NCI-H187 treated with DMSO at 0.1 percent for 48 hours (cell line): Measurements from ENCODE around the gene LRRC8E.
"Not testable (repeated sequence)": the region's sequence is repeated elsewhere in the genome, so short reads cannot be mapped to it uniquely, and the experiment has no call there.

Experiments used
- DNase-seq: peaks from one replicate; lab custom pipeline; 2025; lab: John Stamatoyannopoulos, UW

The LRRC8E gene

DNA sequence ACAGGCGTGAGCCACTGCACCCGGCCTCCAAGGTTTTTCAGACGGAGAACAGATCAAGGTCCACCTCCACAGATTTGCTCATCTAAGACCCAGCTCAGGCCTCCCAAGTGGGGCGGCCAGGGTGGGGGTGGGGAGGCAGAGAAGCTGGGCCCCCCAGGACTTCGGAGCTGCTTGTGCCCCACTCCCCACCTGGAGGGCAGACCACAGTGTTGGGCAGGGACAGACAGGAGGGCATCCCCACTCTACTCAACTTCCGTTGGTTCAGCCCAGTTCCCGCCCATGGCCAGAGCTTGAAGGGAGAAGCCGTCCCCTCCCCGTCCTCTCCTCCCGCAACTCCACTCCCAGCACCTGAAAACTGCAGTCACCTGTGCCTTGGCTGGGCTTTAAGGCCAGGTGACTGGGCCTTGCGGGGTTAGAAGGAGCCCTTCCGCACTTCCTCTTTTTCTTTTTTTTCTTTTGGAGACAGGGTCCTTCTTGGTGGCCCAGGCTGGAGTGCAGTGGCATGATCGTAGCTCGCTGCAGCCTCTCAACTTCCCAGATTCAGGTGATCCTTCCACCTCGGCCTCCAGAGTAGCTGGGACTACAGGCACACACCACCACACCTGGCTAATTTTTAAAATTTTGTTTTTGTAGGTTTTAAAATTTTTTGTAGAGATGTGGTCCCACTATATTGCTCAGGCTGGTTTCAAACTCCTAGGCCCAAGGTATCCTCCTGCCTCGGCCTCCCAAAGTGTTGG, 734 bp upstream of the LRRC8E start:
- DNase-seq: no peak

DNA sequence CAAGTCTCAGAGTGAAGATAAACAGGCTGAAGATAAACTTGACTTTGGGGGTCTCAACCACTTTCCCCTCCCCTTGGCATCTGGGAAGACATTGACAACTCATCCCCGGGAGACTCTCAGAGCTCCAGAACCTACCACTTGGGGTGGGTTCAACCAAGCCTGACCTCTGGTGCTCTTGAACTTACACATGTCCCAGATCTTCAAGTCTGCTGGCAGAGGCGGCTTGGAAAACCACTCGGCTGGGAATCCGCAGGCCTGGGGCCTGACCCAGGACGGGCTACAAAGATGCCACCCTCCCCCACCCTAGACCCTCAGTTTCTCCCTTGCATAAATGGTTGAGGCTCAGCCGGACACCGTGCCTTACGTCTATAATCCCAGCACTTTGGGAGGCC, 512 bp downstream of the LRRC8E start:
- no peak for DNase-seq

DNA sequence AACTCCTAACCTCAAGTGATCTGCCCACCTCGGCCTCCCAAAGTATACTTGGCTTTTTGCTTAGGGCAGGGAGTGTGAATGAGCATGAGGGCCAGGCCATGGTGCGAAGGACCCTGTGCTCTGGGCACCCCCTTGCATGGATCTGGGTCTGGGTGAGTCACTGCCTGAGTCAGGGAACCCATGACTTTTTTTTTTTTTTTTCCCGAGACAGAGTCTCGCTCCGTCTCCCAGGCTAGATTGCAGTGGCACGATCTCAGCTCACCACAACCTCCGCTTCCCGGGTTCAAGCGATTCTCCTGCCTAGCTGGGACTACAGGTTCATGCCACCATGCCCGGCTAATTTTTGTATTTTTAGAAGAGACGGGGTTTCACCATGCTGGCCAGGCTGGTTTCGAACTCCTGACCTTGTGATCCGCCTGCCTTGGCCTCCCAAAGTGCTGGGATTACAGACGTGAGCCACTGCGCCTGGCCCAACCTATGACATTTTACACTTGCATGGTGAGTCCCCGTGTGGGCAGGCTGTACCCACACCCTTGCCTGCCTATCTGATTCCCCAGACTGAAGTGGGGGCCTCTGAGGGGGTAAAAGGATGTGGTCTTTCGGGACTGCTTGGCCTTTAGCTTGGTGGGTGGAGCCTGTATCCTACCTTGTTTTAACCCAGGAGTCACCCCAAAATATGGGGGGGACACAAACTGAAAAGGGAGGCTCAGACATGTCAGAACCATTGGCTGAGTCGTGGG, 5.2 kb downstream of the LRRC8E start:
- DNase-seq: not testable (repeated sequence)

DNA sequence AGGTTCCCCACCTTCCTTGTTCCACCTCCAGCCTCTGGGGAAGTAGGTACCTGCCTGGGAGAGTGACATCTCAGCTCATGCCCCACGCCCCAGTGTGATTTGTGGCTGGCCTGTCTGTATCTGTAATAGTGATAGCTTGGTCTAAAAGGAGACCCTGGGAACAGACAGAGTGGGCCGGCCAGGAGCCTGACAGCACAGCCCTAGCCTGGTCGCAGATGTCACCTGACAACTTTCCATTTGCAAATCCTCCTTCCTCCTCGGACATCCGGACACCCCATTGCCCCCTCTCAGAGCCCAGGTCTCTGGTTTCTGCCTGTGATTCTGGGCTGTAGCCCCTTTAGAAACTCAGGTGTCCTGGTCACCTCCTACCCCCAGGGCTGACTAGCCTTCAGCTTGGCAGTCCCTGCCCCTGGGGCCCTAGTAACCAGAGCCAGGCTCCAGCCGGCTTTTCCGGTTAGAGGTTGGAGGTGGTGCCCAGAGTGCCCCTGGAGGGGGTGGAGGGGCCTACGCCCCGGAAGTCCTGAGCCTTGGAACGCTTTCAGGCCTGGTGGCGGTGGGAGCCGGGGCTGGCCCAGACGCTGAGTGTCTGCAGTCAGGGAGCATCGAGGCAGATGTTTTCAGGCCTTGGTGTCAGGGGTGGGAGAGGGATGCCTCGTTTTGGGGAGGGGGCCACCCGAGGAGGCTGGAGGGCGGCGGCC, 6.5 kb downstream of the LRRC8E start:
- DNase-seq: no peak

DNA sequence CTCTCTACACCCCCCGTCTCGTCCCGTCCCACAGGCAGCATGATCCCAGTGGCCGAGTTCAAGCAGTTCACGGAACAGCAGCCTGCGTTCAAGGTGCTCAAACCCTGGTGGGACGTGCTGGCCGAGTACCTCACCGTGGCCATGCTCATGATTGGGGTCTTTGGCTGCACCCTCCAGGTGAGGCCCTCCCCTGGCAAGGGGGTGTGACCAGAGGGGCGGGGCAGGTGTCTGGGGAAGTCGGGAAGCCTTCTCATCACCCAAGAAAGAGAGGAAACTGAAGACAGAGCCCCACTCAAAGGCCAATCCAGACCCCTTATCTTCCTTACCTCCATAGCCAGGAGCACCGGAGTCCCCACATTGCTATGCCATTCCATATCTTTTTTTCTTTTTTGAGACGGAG, 7.3 kb downstream of the LRRC8E start:
- no peak for DNase-seq

DNA sequence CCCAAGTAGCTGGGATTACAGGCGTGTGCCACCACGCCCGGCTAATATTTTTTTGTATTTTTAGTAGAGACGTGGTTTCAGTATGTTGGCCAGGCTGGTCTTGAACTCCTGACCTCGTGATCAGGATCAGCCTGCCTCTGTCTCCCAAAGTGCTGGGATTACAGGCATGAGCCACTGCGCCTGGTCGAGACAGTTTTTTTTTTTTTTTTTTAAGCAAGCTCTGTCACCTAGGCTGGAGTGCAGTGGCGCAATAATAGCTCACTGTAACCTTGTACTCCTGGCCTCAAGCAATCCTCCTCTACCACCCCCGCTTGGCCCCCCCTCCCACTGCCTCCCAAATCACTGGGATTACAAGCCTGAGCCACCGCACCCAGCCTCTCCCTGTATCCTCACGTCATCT, 9.0 kb downstream of the LRRC8E start:
- DNase-seq: no peak

DNA sequence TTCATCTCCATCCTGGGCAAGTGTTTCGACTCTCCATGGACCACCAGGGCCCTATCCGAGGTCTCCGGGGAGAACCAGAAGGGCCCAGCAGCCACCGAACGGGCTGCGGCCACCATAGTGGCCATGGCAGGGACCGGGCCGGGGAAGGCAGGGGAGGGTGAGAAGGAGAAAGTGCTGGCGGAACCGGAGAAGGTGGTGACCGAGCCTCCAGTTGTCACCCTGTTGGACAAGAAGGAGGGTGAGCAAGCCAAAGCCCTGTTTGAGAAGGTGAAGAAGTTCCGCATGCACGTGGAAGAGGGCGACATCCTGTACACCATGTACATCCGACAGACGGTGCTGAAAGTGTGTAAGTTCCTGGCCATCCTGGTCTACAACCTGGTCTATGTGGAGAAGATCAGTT, 10.7 kb downstream of the LRRC8E start:
- no peak for DNase-seq

DNA sequence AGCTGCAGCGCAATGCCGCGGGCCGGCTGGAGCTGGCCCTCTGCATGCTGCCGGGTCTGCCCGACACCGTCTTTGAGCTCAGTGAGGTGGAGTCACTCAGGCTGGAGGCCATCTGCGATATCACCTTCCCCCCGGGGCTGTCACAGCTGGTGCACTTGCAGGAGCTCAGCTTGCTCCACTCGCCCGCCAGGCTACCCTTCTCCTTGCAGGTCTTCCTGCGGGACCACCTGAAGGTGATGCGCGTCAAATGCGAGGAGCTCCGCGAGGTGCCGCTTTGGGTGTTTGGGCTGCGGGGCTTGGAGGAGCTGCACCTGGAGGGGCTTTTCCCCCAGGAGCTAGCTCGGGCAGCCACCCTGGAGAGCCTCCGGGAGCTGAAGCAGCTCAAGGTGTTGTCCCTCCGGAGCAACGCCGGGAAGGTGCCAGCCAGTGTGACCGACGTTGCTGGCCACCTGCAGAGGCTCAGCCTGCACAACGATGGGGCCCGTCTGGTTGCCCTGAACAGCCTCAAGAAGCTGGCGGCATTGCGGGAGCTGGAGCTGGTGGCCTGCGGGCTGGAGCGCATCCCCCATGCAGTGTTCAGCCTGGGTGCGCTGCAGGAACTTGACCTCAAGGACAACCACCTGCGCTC, 11.6 kb downstream of the LRRC8E start:
- DNase-seq: no peak

DNA sequence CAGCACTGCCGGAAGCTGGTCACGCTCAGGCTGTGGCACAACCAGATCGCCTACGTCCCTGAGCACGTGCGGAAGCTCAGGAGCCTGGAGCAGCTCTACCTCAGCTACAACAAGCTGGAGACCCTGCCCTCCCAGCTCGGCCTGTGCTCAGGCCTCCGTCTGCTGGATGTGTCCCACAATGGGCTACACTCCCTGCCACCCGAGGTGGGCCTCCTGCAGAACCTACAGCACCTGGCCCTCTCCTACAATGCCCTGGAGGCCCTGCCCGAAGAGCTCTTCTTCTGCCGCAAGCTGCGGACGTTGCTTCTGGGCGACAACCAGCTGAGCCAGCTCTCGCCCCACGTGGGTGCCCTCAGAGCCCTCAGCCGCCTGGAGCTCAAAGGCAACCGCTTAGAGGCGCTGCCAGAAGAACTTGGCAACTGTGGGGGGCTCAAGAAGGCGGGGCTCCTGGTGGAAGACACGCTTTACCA, 12.1 kb downstream of the LRRC8E start:
- no peak for DNase-seq

DNA sequence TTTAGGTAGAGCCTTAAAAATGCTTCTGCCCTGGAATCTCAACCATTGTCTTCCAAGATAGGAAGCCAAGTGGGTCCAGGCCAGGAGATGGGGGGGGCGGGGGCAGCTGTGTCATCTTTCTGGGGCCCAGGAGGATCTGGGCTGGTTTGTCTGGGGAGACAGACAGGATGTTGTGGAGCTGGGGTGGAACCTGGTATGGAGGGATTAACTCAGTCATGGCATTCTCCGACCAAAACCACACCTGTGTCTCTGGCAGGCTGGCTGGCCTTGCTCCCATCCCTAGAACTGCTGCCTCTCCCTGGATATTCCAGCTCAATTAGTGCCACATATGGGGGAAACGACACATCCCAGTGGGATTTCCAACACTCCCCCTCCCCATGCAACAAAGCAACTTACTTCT, 12.6 kb downstream of the LRRC8E start:
- DNase-seq: no peak

DNA sequence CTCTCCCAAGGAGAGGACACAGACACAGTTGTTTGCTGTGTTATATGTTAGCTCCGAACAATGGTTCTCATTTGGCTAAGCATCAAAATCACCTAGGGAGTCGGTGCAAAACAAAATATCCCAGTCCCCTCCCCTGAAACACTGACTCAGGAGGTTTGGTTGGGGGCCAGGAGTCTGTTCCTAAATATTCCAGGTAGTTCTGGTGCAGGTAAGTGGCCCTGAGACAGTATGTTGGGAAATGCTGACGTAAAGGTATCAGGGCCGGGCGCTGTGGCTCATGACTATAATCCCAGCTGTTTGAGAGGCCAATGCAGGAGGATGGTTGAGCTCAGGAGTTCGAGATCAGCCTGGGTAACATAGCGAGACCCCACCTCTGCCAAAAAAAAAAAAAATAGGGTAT, 13.0 kb downstream of the LRRC8E start:
- no peak for DNase-seq

DNA sequence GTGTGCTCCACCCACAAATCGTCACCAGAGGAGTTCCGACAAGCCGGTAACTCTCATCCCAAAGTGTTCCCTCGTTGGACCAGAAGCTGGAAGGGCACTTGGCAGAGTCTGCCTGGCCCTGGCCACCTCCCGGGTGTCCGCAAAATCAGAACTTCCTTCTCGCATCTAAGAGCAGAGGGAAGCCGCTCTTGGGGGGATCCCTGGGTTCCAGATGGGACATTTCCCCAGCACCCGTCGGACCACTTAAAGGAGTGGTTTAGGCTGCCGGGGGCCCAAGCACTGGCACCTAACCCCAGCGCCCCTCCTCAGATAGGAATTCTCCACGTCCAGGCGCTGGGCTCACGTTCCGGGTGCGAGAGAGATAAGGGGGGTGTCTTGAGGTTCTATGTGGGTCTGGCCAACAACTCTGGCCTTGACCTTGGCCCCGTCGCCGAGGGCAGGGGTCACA, 14.5 kb downstream of the LRRC8E start:
- no peak for DNase-seq

DNA sequence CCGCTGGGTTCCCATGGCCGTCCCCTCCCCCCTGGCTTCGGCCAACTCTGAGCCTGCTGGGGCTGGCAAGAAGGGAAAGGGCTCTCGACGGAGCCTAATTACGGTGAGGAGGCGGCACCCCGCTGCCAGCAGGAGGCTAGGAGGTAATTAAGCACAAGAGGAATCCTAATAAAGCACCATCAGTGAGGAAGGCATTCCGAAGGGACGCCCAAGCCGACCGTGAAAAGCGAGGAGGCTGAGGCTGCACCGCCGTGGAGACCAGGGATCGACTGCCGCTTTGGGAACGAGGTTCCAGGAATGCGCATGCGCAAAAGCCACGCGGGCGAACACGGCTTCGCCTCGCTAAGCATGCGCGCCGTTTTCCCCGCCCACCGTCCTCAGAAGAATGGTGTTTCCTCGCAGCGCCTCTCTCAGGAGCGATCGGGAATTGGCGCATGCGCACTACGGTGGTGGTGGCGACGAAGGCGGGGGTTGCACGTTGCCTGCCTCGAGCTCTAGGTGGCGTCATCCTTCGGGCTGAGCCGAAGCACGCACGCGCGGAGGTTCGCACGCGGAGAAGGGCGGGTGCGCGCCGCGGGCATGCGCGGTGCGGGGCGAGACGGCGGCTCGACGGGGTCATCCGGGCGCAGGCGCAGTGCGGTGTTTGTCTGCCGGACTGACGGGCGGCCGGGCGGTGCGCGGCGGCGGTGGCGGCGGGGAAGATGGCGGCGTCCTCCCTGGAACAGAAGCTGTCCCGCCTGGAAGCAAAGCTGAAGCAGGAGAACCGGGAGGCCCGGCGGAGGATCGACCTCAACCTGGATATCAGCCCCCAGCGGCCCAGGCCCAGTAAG, 15.1 kb downstream of the LRRC8E start, which contains the start of gene MAP2K7:
MAP2K7 (plus strand) TSS at position 634 of the 830 bp plus-strand sequence; CDS start at position 702, 68 bp downstream.
- DNase-seq: peak; percentile 86

DNA sequence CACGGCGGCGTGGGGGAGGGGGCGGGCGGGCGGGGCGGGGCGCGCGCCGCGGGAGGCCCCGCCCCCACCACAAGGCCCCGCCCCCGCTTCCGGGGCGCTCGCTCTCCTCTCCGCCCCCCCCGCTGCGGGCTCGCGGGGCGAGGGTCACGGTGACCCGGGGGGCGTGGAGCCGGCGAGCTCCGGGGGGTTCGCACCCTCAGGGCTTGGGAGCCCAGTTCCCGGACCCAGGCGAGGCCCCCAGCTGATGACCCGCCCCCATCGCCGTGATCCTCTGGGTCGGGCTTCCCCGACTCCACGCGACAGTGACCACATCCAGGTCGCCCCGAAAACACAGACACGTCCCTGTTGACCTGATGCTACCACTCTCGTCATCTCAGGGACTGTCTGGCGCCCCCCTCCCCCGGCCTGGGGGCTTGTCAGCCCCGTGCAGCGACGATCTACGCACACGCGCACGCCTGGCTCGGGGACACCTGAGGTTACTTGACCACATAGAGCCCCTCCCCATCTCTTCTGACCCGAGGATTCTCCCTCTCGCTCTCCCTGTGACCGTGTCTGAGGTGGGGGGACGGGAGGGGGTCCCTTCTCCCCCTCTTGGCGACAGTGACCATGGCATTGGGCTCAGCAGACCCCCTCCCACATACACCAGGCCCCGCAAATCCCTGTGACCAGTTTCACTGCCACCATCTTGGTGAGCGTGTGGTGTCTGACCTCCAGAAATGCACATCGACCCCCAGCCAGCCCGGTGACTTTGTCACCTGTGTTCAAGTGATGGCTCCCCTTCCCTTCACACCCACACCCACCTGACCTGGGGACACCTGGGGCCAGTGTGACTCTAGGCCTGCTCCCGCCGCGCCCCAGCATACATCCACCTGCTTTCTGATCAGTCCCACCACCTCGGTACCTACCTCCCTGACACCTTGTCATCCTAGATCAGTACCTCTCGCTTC, 16.0 kb downstream of the LRRC8E start:
- no peak for DNase-seq

DNA sequence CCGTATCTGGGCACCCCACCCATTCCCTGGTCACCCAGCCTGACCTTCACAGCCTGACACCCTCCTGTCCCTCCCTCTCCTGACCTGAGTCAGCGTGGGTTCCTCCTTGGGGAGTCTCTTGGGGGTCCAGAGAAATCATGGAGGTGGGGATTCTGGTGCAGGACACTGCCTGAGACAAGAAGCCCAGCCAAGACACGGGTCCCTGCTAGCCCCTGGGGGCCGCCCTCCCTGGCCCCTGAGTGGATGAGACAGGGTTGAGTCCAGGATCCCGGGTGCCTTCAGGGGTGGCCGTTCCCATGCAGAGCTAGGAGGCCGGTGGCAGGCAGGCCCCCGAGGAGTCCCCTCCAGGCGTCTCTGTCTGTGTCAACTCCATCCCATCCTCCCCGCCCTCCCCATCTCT, 17.0 kb downstream of the LRRC8E start:
- no peak for DNase-seq

DNA sequence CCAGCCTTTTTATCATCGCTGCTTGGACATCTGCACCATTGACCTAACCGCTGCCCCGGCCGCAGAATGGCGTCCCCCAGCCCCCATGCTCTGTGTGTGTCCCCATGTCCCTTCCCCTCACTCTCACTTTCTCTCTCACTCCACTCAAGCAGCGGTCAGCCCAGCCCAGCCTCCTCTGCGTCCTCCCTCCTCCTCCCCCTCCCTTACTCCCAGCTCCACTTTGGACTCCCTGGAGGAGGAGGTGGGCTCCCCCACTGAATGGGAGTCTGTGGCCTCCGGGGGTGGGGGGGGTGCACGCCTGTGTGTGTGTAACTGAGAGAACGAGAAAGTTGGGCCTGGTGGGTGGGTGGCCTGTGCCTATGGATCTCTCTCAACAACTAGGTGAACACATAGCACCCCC, 17.5 kb downstream of the LRRC8E start:
- no peak for DNase-seq

DNA sequence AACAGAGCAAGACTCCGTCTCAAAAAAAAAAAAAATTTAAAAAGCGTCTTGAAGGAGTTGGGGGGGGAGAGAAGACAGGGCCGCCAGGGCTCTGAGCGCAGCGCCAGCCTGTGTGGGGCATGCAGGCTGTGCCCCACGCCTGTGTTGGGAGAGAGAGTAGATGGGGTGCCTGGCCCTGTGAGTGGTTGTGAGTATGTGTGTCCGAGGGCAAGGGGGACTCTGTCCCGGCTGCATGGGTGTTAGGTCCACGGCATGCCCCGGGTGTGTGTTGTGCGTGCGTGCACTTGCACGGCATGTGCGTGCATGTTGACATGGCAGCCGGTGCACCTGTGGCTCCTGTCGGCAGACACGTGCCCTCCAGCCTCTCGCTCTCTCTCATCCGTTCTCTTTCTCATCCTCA, 18.8 kb downstream of the LRRC8E start:
- no peak for DNase-seq

DNA sequence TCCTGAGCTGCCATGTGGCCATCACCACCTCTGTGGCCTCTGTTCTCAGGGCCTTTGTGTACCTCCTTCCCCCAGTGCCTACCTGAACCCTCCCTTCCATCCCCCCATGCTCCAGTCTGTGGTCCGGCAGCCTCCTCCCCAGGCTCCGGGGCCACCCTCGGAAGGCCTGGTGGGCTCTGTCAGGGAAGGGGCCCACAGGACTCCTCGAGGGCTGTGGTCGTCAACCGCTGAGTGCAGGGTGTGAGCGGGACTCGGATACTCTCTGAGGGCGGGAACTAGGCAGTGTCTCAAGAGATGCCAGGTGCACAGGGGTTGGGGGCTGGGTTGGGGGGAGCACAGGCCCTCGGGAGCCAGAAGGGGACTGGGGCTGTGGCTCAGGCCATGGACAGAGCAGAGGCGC, 19.2 kb downstream of the LRRC8E start:
- no peak for DNase-seq

DNA sequence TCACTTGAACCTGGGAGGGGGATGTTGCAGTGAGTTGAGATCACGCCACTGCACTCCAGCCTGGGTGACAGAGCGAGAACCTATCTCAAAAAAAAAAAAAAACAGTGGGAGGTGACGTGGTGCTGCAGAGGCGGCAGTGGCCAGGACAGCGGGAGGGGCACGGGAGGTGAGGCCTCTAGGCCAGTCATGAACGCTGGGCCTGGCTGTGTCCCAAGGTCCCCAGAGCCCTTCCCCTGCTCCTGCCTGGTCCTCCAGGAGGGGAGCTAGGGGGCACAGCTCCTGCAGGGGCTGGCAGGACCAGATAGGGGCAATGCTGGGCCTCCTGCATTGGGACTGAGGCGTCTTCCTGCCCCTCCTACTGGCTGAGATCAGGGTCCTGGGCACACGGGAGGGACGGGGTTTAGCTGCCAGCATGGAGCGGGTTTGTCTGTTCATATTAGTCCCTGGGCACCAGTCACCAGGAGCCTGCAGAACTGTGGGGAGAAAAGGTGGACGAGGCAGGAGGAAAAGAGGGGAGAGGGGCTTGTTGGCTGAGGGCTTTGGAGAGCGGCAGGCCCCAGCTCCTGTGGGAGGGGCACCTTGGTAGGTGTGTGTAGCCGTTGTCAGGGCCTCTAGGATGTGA, 19.9 kb downstream of the LRRC8E start:
- DNase-seq: no peak
